Upper lobe of right lung (tissue), 1 donor: Measurements from ENCODE around the gene ZNF438. TPM values are rescaled to one million over a fixed set of nuclear protein-coding genes. Genes with fewer than 3 reads are reported as not detected.

Source experiments
- ATAC-seq: fragments of 200-7000 bp; cut with Tn5 transposase; one replicate; pipeline ENCODE4 v1.9.1; 2020; ENCODE audit warnings: mild to moderate bottlenecking, moderate library complexity
- DNase-seq: peaks from one replicate; pipeline ENCODE4 v3.0.0-alpha.2; 2020
- H3K27ac ChIP-seq: fragments of 200-600 bp; one replicate; pipeline ENCODE4 v1.8.0; 2022
- H3K27me3 ChIP-seq: fragments of 200-600 bp; one replicate; pipeline ENCODE4 v1.8.0; 2022; ENCODE audit warnings: mild to moderate bottlenecking
- H3K36me3 ChIP-seq: fragments of 200-600 bp; one replicate; pipeline ENCODE4 v1.8.0; 2022
- H3K4me1 ChIP-seq: fragments of 200-600 bp; one replicate; pipeline ENCODE4 v1.8.0; 2022
- H3K4me3 ChIP-seq: fragments of 200-600 bp; one replicate; pipeline ENCODE4 v1.8.0; 2022; ENCODE audit warnings: mild to moderate bottlenecking
- H3K9me3 ChIP-seq: fragments of 200-600 bp; one replicate; pipeline ENCODE4 v1.8.0; 2022
- CTCF ChIP-seq: fragments of 200-600 bp; IDR thresholded peaks from one replicate; pipeline ENCODE4 v1.8.0; 2022; ENCODE audit warnings: antibody characterized with exemption
- intact Hi-C: fragments of 100-400 bp; cut with DNase I; formaldehyde crosslinking; loops from one replicate; pipeline ENCODE4 v1.11.0; 2022
- total RNA-seq: library from RNA; stranded (reverse); fragmentation: NEBNext Ultra II Directional; extraction: Animal tissue kit (Norgen Biotek cat#: 25700); gene quantifications from one replicate; pipeline ENCODE4 v1.2.1, GENCODE V29; 2021
- donor health status: DM: no; HTN: yes; CAD: no; lungs with severe emphysema.

The ZNF438 gene
- total RNA-seq, 1 donor from 2014 or later: 14.4 TPM

DNA sequence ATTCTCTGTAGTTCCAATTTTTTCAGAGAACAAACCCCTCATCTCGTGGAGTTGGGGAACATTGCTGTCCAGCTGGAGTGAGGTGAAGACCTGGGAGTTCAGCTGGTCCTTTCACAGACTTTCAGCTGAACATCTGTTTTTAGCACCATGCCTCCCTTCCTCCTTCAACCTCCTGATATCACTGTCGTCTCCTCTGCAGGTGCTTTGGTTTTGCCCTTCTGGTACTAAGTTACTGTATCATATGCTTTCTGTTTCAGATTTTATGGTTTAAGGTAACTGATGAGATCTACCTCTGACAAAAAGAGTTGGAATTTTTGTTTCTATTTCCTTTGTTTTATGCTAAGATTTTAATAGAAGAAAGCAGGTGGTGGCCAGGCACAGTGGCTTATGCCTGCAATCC is 102.9 kb downstream of the ZNF438 start:
- DNase-seq (no peak), ATAC-seq (no peak)
- Histone ChIP-seq H3K4me1 (no peaks in the 10 kb centered on the region), H3K36me3 (peaks cover 8% of the 10 kb centered on the region), H3K27me3 (no peaks in the 10 kb centered on the region), H3K27ac (no peak overlapping the region), H3K9me3 (no peaks in the 10 kb centered on the region), H3K4me3 (no peak overlapping the region)
- intact Hi-C loops: no loop called here
- no peak for TF ChIP-seq CTCF

- Histone ChIP-seq H3K4me1 (no peaks in the 10 kb centered on the region), H3K9me3 (no peaks in the 10 kb centered on the region), H3K36me3 (no peaks in the 10 kb centered on the region), H3K4me3 (no peak overlapping the region), H3K27ac (no peak overlapping the region), H3K27me3 (no peaks in the 10 kb centered on the region)
- ATAC-seq (no peak), DNase-seq (no peak)
- no peak for TF ChIP-seq CTCF
- intact Hi-C loops: no loop called here
Observed at GRCh38 chr10:30918651-30919050, 113.0 kb downstream of the ZNF438 start.

- no peaks in the 10 kb centered on the region for H3K9me3 ChIP-seq
- ATAC-seq: no peak
- H3K27ac ChIP-seq: no peak overlapping the region
- DNase-seq: no peak
- H3K36me3 ChIP-seq: no peaks in the 10 kb centered on the region
- no peak overlapping the region for H3K4me3 ChIP-seq
- H3K27me3 ChIP-seq: no peaks in the 10 kb centered on the region
- no peak for TF ChIP-seq CTCF
- intact Hi-C loops: no loop called here
- H3K4me1 ChIP-seq: no peaks in the 10 kb centered on the region
Observed at GRCh38 chr10:30917789-30918188, 113.9 kb downstream of the ZNF438 start.

DNA sequence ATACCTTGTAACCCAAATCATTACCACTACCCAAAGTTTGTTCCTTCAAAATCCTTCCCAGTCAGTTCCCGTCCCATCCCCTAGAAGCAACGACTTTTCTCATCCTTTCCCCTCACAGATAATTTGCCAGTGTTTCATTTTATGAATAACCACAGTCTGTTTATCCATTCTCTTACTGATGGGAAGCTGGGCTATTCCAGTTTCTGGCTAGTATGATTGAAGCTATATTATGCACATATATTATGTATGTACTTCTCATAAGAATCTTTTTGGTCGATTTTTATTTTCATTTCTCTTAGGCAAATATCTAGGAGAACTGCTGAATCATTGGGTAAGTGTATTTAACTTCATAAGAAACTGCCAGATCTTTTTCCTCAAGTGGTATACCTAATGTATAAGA is 114.6 kb downstream of the ZNF438 start:
- H3K4me1 ChIP-seq: no peaks in the 10 kb centered on the region
- DNase-seq (no peak), ATAC-seq (no peak)
- H3K36me3 ChIP-seq: no peaks in the 10 kb centered on the region
- no peak overlapping the region for H3K4me3 ChIP-seq
- no peaks in the 10 kb centered on the region for H3K9me3 ChIP-seq
- H3K27me3 ChIP-seq: no peaks in the 10 kb centered on the region
- no peak for TF ChIP-seq CTCF
- H3K27ac ChIP-seq: no peak overlapping the region
- intact Hi-C loops: no loop called here

- Histone ChIP-seq H3K9me3 (no peaks in the 10 kb centered on the region), H3K4me3 (no peak overlapping the region), H3K27me3 (no peaks in the 10 kb centered on the region), H3K27ac (no peak overlapping the region), H3K36me3 (no peaks in the 10 kb centered on the region), H3K4me1 (no peaks in the 10 kb centered on the region)
- no peak for TF ChIP-seq CTCF
- DNase-seq (no peak), ATAC-seq (no peak)
- intact Hi-C loops: no loop called here
Observed at GRCh38 chr10:30915146-30915545, 116.5 kb downstream of the ZNF438 start.

DNA sequence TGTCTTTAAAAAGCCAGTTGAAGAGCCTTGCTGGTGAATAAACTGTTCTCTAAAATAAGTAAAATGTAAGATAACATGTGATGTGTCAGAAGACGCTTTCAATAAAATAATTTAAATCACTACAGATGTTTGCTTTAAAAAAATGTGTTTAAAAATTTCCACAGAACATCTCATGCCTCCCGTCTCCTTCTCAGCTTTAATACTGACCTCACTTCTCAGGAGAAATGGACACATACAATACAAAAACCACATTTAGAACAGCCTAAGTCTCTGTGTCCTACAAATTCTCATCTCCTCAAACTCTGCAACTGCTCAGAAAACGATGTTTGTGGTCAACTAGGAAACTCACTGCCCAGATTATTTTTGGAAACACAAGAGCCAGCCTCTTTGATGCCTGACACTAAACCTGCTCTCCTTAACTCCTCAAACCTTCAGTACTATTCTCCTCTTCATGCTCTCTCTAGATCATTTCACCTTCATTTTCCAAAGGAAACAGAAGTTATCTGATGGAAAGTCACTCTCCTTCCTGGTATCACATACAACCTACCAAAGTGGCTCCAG is 120.3 kb downstream of the ZNF438 start:
- H3K27me3 ChIP-seq: no peaks in the 10 kb centered on the region
- no peaks in the 10 kb centered on the region for H3K9me3 ChIP-seq
- peaks cover 8% of the 10 kb centered on the region for H3K36me3 ChIP-seq
- no peaks in the 10 kb centered on the region for H3K4me1 ChIP-seq
- TF ChIP-seq CTCF: no peak
- intact Hi-C loops: no loop called here
- ATAC-seq: no peak
- no peak for DNase-seq
- no peak overlapping the region for H3K27ac ChIP-seq
- no peak overlapping the region for H3K4me3 ChIP-seq
